Right lobe of liver (tissue), 6 donors: ENCODE results near the gene CAP2. TPM values are rescaled to one million over a fixed set of nuclear protein-coding genes. Genes with fewer than 3 reads are reported as not detected.

Experiments used
- ATAC-seq, 4 donors: fragments of 200-7000 bp; cut with Tn5 transposase; one replicate each; pipeline ENCODE4 v1.9.1; 2020; ENCODE audit warnings: mild to moderate bottlenecking in 4 of 4, moderate library complexity in 4 of 4
- DNase-seq, 3 donors: peaks; one replicate each; pipeline ENCODE4 v3.0.0-alpha.2; 2020
- H3K27ac ChIP-seq, 3 donors: fragments of 200-600 bp; one replicate each; pipeline ENCODE4 v1.8.0; 2022
- H3K27me3 ChIP-seq, 2 donors: fragments of 200-600 bp; one replicate each; pipeline ENCODE4 v1.8.0; 2022
- H3K36me3 ChIP-seq, 4 donors: fragments of 200-600 bp; sonication (generic) in 1 of 4; one replicate each; pipeline versions ENCODE4 v1.5.1 to v1.8.0; 2017 to 2022; ENCODE audit warnings: control low read depth in 1 of 4
- H3K4me1 ChIP-seq, 4 donors: fragments of 200-600 bp; sonication (generic) in 1 of 4; one replicate each; pipeline versions ENCODE4 v1.5.1 to v1.8.0; 2017 to 2022; ENCODE audit warnings: control low read depth in 1 of 4
- H3K4me3 ChIP-seq, 3 donors: fragments of 200-600 bp; one replicate each; pipeline ENCODE4 v1.8.0; 2022
- H3K9me3 ChIP-seq, 4 donors: fragments of 200-600 bp; sonication (generic) in 1 of 4; one replicate each; pipeline versions ENCODE4 v1.5.1 to v1.8.0; 2017 to 2022; ENCODE audit warnings: control low read depth in 1 of 4
- CTCF ChIP-seq, 4 donors: fragments of 200-600 bp in 3 of 4; fragments of 450-650 bp in 1 of 4; IDR thresholded peaks; one replicate each; pipeline versions ENCODE4 v1.5.1 to v1.8.0; 2016 to 2022; ENCODE audit warnings: antibody characterized with exemption in 4 of 4, mild to moderate bottlenecking in 2 of 4
- POLR2A ChIP-seq: fragments of 450-650 bp; IDR thresholded peaks from one replicate; pipeline ENCODE4 v1.6.1; 2017; ENCODE audit warnings: antibody characterized with exemption, mild to moderate bottlenecking
- WGBS: methylation state at CpG from one replicate; pipeline ENCODE4 v1.1.6; 2018; ENCODE audit warnings: low coverage, low lambda C conversion rate; ENCODE audit not compliant: insufficient coverage; ENCODE audit errors: missing lambda C conversion rate; 5-methylcytosine and 5-hydroxymethylcytosine counted together
- intact Hi-C, 2 donors: fragments of 100-400 bp; cut with DNase I; formaldehyde crosslinking; loops; one replicate each; pipeline versions ENCODE4 v1.11.2 to v1.14.1; 2022
- total RNA-seq, 6 experiments: library from RNA; depleted of rRNA in 2 of 6; stranded (reverse); fragments of >200 nt in 2 of 6; fragmentation: NEBNext Ultra II Directional in 3 of 6; extraction: Animal tissue kit (Norgen Biotek cat#: 25700) in 3 of 6; gene quantifications; one replicate each; pipeline versions ENCODE4 v1.1.0 to v1.2.4, GENCODE V29; 2016 to 2023
- donor health status: DM: no; HTN: yes; CAD: no.
- donor health status: DM: no; HTN: no; CAD: no.
- donor health status: DM: no; HTN: no; CAD: no.
- donor health status: DM: no; HTN: yes; CAD: no.
- donor health status: DM: no; HTN: yes; CAD: no.

CAP2 gene
- total RNA-seq, 6 experiments from 2014 or later = 2.1 to 7.4 (median 6.1) TPM

GRCh38 chr6:17381424-17382147, 11.8 kb upstream of the CAP2 start:
- 57% methylated on average over 7 of the region's 7 CpGs for WGBS
- Histone ChIP-seq H3K4me1 (no peaks in the 10 kb centered on the region), H3K36me3 (no peaks in the 10 kb centered on the region), H3K9me3 (no peaks in the 10 kb centered on the region), H3K27me3 (no peaks in the 10 kb centered on the region), H3K27ac (no peak overlapping the region), H3K4me3 (no peak overlapping the region)
- intact Hi-C loops = no loop called here
- DNase-seq = no peak
- TF ChIP-seq POLR2A = no peak
- TF ChIP-seq CTCF (IDR thresholded peaks at IDR 0.05) = no peak
- no peak for ATAC-seq

- TF ChIP-seq CTCF (IDR thresholded peaks at IDR 0.05) = no peak
- no peak for TF ChIP-seq POLR2A
- H3K9me3 ChIP-seq = no peaks in the 10 kb centered on the region
- H3K27ac ChIP-seq = no peak overlapping the region
- no peak for DNase-seq
- H3K36me3 ChIP-seq = no peaks in the 10 kb centered on the region
- no peak for ATAC-seq
- intact Hi-C loops = no loop called here
- H3K27me3 ChIP-seq = no peaks in the 10 kb centered on the region
- no peaks in the 10 kb centered on the region for H3K4me1 ChIP-seq
- WGBS = 52% methylated on average over 6 of the region's 7 CpGs
- H3K4me3 ChIP-seq = no peak overlapping the region
Measured at GRCh38 chr6:17385660-17386059, 7.7 kb upstream of the CAP2 start.

- H3K4me1 ChIP-seq = peaks cover 0 to 5% (median 0%) of the 10 kb centered on the region in 4 donors
- WGBS = 53% methylated on average over 3 of the region's 3 CpGs
- H3K27me3 ChIP-seq = no peaks in the 10 kb centered on the region
- TF ChIP-seq CTCF (IDR thresholded peaks at IDR 0.05) = no peak
- TF ChIP-seq POLR2A = no peak
- no peak overlapping the region for H3K27ac ChIP-seq
- intact Hi-C loops = no loop called here
- ATAC-seq = no peak
- H3K9me3 ChIP-seq = no peaks in the 10 kb centered on the region
- H3K36me3 ChIP-seq = no peaks in the 10 kb centered on the region
- no peak for DNase-seq
- no peak overlapping the region for H3K4me3 ChIP-seq
Measured at GRCh38 chr6:17388365-17388764, 5.0 kb upstream of the CAP2 start.

GRCh38 chr6:17389274-17389847, 4.0 kb upstream of the CAP2 start:
- intact Hi-C loops = no loop called here
- H3K27ac ChIP-seq = no peak overlapping the region
- no peaks in the 10 kb centered on the region for H3K36me3 ChIP-seq
- H3K4me1 ChIP-seq = peaks cover 0 to 5% (median under 1%) of the 10 kb centered on the region in 4 donors
- no peak for TF ChIP-seq CTCF (IDR thresholded peaks at IDR 0.05)
- DNase-seq (no peak), ATAC-seq (no peak)
- no peaks in the 10 kb centered on the region for H3K9me3 ChIP-seq
- WGBS = 78% methylated on average over 4 of the region's 4 CpGs
- no peaks in the 10 kb centered on the region for H3K27me3 ChIP-seq
- H3K4me3 ChIP-seq = no peak overlapping the region
